HepG2 (cell line): ENCODE data around the gene CS. TPM values are rescaled to one million over a fixed set of nuclear protein-coding genes. Genes with fewer than 3 reads are reported as not detected.

Experiments used
- ARID5B ChIP-seq: IDR thresholded peaks from 2 replicates; pipeline ENCODE4 v1.4.0; 2020; ENCODE audit warnings: mild to moderate bottlenecking, missing genetic modification reagents
- CEBPG ChIP-seq: IDR thresholded peaks from 2 replicates; pipeline ENCODE4 v1.6.1; 2016
- KDM2A ChIP-seq: sonication (generic); formaldehyde crosslinking; IDR thresholded peaks from 2 replicates; pipeline ENCODE4 v1.4.0; 2020; ENCODE audit warnings: low read depth, missing genetic modification reagents, borderline replicate concordance
- MXD4 ChIP-seq: IDR thresholded peaks from 2 replicates; pipeline ENCODE4 v1.6.1; 2016; ENCODE audit warnings: mild to moderate bottlenecking, missing biosample characterization, missing genetic modification reagents
- MYC ChIP-seq: sonication (generic); formaldehyde crosslinking; IDR thresholded peaks from 2 replicates; pipeline ENCODE4 v1.9.0; 2021; ENCODE audit warnings: missing genetic modification reagents, borderline replicate concordance
- SATB2 ChIP-seq: sonication (generic); formaldehyde crosslinking; IDR thresholded peaks from 2 replicates; pipeline ENCODE4 v1.5.0; 2020; ENCODE audit warnings: missing genetic modification reagents
- THAP11 ChIP-seq: IDR thresholded peaks from 2 replicates; pipeline ENCODE4 v1.6.1; 2016; ENCODE audit warnings: missing biosample characterization, missing genetic modification reagents
- ZBTB25 ChIP-seq: IDR thresholded peaks from 2 replicates; pipeline ENCODE4 v1.6.1; 2018; ENCODE audit warnings: missing genetic modification reagents
- ZBTB4 ChIP-seq: sonication (generic); formaldehyde crosslinking; IDR thresholded peaks from 2 replicates; pipeline ENCODE4 v1.4.0; 2020; ENCODE audit warnings: missing genetic modification reagents, mild to moderate bottlenecking, borderline replicate concordance
- ZMYM3 ChIP-seq: sonication (generic); formaldehyde crosslinking; IDR thresholded peaks from 2 replicates; pipeline ENCODE4 v1.5.1; 2020; ENCODE audit warnings: mild to moderate bottlenecking, missing genetic modification reagents
- ZNF3 ChIP-seq: IDR thresholded peaks from 2 replicates; pipeline ENCODE4 v1.7.0; 2017; ENCODE audit warnings: inconsistent platforms
- ZNF567 ChIP-seq: sonication (generic); formaldehyde crosslinking; IDR thresholded peaks from 2 replicates; pipeline ENCODE4 v1.8.1; 2023; ENCODE audit warnings: mild to moderate bottlenecking, missing genetic modification reagents, borderline replicate concordance
- ZNF574 ChIP-seq: sonication (generic); formaldehyde crosslinking; IDR thresholded peaks from 2 replicates; pipeline ENCODE4 v1.4.0; 2020; ENCODE audit warnings: missing genetic modification reagents
- ZNF691 ChIP-seq: sonication (generic); formaldehyde crosslinking; IDR thresholded peaks from 2 replicates; pipeline ENCODE4 v1.4.0; 2020; ENCODE audit warnings: missing genetic modification reagents, low read depth, mild to moderate bottlenecking, borderline replicate concordance
- ZNF740 ChIP-seq: sonication (generic); formaldehyde crosslinking; IDR thresholded peaks from 2 replicates; pipeline ENCODE4 v1.4.0; 2020; ENCODE audit warnings: missing genetic modification reagents
- ZNF782 ChIP-seq: sonication (generic); formaldehyde crosslinking; IDR thresholded peaks from 2 replicates; pipeline ENCODE4 v1.4.0; 2020; ENCODE audit warnings: missing genetic modification reagents, mild to moderate bottlenecking, borderline replicate concordance
- polyA plus RNA-seq, 8 experiments: library from polyadenylated mRNA; depleted of rRNA in 3 of 8; stranded (reverse) in 7 of 8; unstranded in 1 of 8; fragments of >200 nt; fragmentation: Illumina TruSeq in 4 of 8; extraction: Trizol in 4 of 8; gene quantifications; 2 replicates each; pipeline versions ENCODE4 v1.2.1 to v1.2.3, GENCODE V29; 2011 to 2016; ENCODE audit warnings: low read depth in 4 of 8, missing spikeins in 1 of 8, mixed read lengths in 1 of 8; ENCODE audit not compliant: insufficient read depth in 1 of 8
- total RNA-seq, 5 experiments: library from RNA; depleted of rRNA; stranded (reverse); fragments of >200 nt; fragmentation: Illumina TruSeq; extraction: Trizol; gene quantifications; 2 replicates each; pipeline ENCODE4 v1.2.3, GENCODE V29; 2016; ENCODE audit warnings: low read depth in 1 of 5

CS gene
- total and polyA plus RNA-seq, 2 of the 13 experiments (the other 11 are each of a cell fraction or from before 2014, with no cell fraction given) = 173 to 175 TPM

- TF ChIP-seq ZNF574 (CRISPR knock-in tag) (peak; percentile 87), ZNF3 (CRISPR knock-in tag) (0 out of 2 replicates have a peak, but pooled peaks have one; percentile 19), ZMYM3 (CRISPR knock-in tag) (peak; percentile 50), ZNF782 (CRISPR knock-in tag) (peak; percentile 78; the same call in 1 of the 2 replicates), MXD4 (CRISPR knock-in tag) (peak; percentile 90), ZNF740 (CRISPR knock-in tag) (no peak), ZBTB25 (CRISPR knock-in tag) (peak; percentile 42; the same call in 1 of the 2 replicates), SATB2 (CRISPR knock-in tag) (peak; percentile 2; the same call in 1 of the 2 replicates), ZNF691 (0 out of 2 replicates have a peak, but pooled peaks have one; percentile 22), THAP11 (CRISPR knock-in tag) (peak; percentile 97), ZBTB4 (CRISPR knock-in tag) (0 out of 2 replicates have a peak, but pooled peaks have one; percentile 54), MYC (CRISPR knock-in tag) (peak; percentile 69), ARID5B (CRISPR knock-in tag) (peak; percentile 52; the same call in 1 of the 2 replicates), ZNF567 (CRISPR knock-in tag) (no peak), KDM2A (CRISPR knock-in tag) (peak; percentile 81; the same call in 1 of the 2 replicates), CEBPG (CRISPR knock-in tag) (peak; percentile 24; the same call in 1 of the 2 replicates)
Observed at GRCh38 chr12:56266693-56267442, 33.3 kb downstream of the CS start, which contains the start of gene COQ10A (continued).
